GM12878 (cell line): ENCODE data around the gene FIZ1. TPM values are rescaled to one million over a fixed set of nuclear protein-coding genes. Genes with fewer than 3 reads are reported as not detected.

ENCODE experiments used
- ATAC-seq: fragments of 200-7000 bp; cut with Tn5 transposase; 3 replicates; pipeline ENCODE4 v1.9.1; 2020; ENCODE audit warnings: mild to moderate bottlenecking, moderate library complexity
- BruUV-seq: library from RNA; stranded (reverse); fragments of 400-500 nt; replicated peaks from 2 replicates; lab custom pipeline; 2021; lab: Mats Ljungman, UMichigan
- CTCF ChIA-PET: fragments of 300-600 bp; sonication (Branson Sonifier 250); formaldehyde crosslinking; extraction: SDS; loops from one replicate; lab custom pipeline; 2021; ENCODE audit warnings: inconsistent platforms; lab: Yijun Ruan, JAX
- POLR2A ChIA-PET: fragments of 350-600 bp; formaldehyde crosslinking; extraction: SDS; loops from one replicate; lab custom pipeline; 2021; ENCODE audit warnings: inconsistent platforms; lab: Charles Lee
- RAD21 ChIA-PET: fragments of 300-600 bp; sonication (Branson Sonifier 250); formaldehyde crosslinking; loops from one replicate; lab custom pipeline; 2023; ENCODE audit warnings: antibody characterized with exemption; ENCODE audit not compliant: unreplicated experiment; lab: Charles Lee
- SMC1A ChIA-PET: fragments of 300-600 bp; sonication (Branson Sonifier 250); formaldehyde crosslinking; loops from one replicate; lab custom pipeline; 2023; ENCODE audit not compliant: unreplicated experiment, uncharacterized antibody; lab: Charles Lee
- DNase-seq: peaks from one replicate; pipeline ENCODE4 v3.0.0-alpha.2; 2011; ENCODE audit warnings: low read depth, low spot score
- FAIRE-seq: peaks from 3 replicates; lab custom pipeline; 2011; peaks lifted over from hg19 to GRCh38; lab: Jason Lieb, UNC
- H2AFZ ChIP-seq: 2 replicates; pipeline ENCODE4 v1.6.0; 2011; ENCODE audit warnings: low read depth, low read length, control low read depth; ENCODE audit not compliant: control insufficient read depth
- H3K27ac ChIP-seq: 2 replicates; pipeline ENCODE4 v1.5.1; 2011; ENCODE audit warnings: control low read depth; ENCODE audit not compliant: control insufficient read depth, insufficient read depth
- H3K27me3 ChIP-seq, 2 experiments: replicated peaks in 1 of 2; 2 replicates each; pipeline versions ENCODE4 v1.6.0 to v1.6.1; 2011; ENCODE audit warnings: low read length in 1 of 2; ENCODE audit not compliant: control insufficient read depth in 2 of 2, insufficient read depth in 2 of 2
- H3K36me3 ChIP-seq, 2 experiments: 2 replicates each; pipeline ENCODE4 v1.5.1; 2011; ENCODE audit warnings: low read length in 1 of 2; ENCODE audit not compliant: control insufficient read depth in 2 of 2, insufficient read depth in 2 of 2
- H3K4me1 ChIP-seq: 2 replicates; pipeline ENCODE4 v1.6.1; 2011; ENCODE audit warnings: mild to moderate bottlenecking, low read length, moderate library complexity, mixed read lengths; ENCODE audit not compliant: control insufficient read depth, insufficient read depth
- H3K4me2 ChIP-seq: 2 replicates; pipeline ENCODE4 v1.6.0; 2011; ENCODE audit warnings: control low read depth; ENCODE audit not compliant: control insufficient read depth, insufficient read depth
- H3K4me3 ChIP-seq: fragments of 200-600 bp; sonication (generic); 2 replicates; pipeline ENCODE4 v1.5.1; 2016
- H3K79me2 ChIP-seq: 2 replicates; pipeline ENCODE4 v1.6.0; 2011; ENCODE audit warnings: low read length; ENCODE audit not compliant: control insufficient read depth, insufficient read depth
- H3K9ac ChIP-seq: 2 replicates; pipeline ENCODE4 v1.8.0; 2011; ENCODE audit warnings: low read length, control low read depth, mixed read lengths; ENCODE audit not compliant: control insufficient read depth, insufficient read depth
- H3K9me3 ChIP-seq: replicated peaks from 3 replicates; pipeline ENCODE4 v1.5.1; 2011; ENCODE audit warnings: mild to moderate bottlenecking, low read length; ENCODE audit not compliant: control insufficient read depth, insufficient read depth
- H4K20me1 ChIP-seq: 2 replicates; pipeline ENCODE4 v1.6.0; 2011; ENCODE audit not compliant: control insufficient read depth, insufficient read depth
- BCL11A ChIP-seq: IDR thresholded peaks from 2 replicates; pipeline ENCODE4 v1.6.1; 2011; ENCODE audit warnings: low read depth, low read length
- BHLHE40 ChIP-seq, 2 experiments: fragments of 450-650 bp in 1 of 2; IDR thresholded peaks; 2 replicates each; pipeline ENCODE4 v1.6.1; 2011 to 2017; ENCODE audit warnings: low read depth in 2 of 2, borderline replicate concordance in 1 of 2, improper control_type of control experiment in 1 of 2, low read length in 1 of 2, mild to moderate bottlenecking in 1 of 2
- GATAD2B ChIP-seq: fragments of 450-650 bp; conservative IDR thresholded peaks from 2 replicates; pipeline ENCODE4 v1.6.1; 2017; ENCODE audit warnings: low read depth, mild to moderate bottlenecking, moderate library complexity
- POLR2AphosphoS5 ChIP-seq: IDR thresholded peaks from 2 replicates; pipeline ENCODE4 v1.6.1; 2011; ENCODE audit warnings: mild to moderate bottlenecking, low read length, inconsistent platforms
- RAD21 ChIP-seq: IDR thresholded peaks from 2 replicates; pipeline ENCODE4 v1.6.1; 2011; ENCODE audit warnings: mild to moderate bottlenecking, low read depth, low read length, moderate library complexity; ENCODE audit not compliant: insufficient read depth
- RUNX3 ChIP-seq: IDR thresholded peaks from 2 replicates; pipeline ENCODE4 v1.6.1; 2012; ENCODE audit warnings: low read length, inconsistent platforms
- SIN3A ChIP-seq: IDR thresholded peaks from 2 replicates; pipeline ENCODE4 v1.6.1; 2012; ENCODE audit warnings: low read depth, low read length, improper control_type of control experiment
- SMARCA5 ChIP-seq: fragments of 450-650 bp; IDR thresholded peaks from 2 replicates; pipeline ENCODE4 v1.6.1; 2017; ENCODE audit warnings: mild to moderate bottlenecking
- SMC3 ChIP-seq: IDR thresholded peaks from 2 replicates; pipeline ENCODE4 v1.6.1; 2011; ENCODE audit warnings: low read length, improper control_type of control experiment, borderline replicate concordance
- YBX1 ChIP-seq: fragments of 450-650 bp; IDR thresholded peaks from 2 replicates; pipeline ENCODE4 v1.6.1; 2016; ENCODE audit warnings: antibody characterized with exemption
- ZZZ3 ChIP-seq: IDR thresholded peaks from 2 replicates; pipeline ENCODE4 v1.6.1; 2011; ENCODE audit warnings: low read depth; ENCODE audit not compliant: control insufficient read depth, insufficient read length
- WGBS: methylation state at CpG from one replicate; pipeline ENCODE4 v1.1.6; 2016; ENCODE audit warnings: low lambda C conversion rate; ENCODE audit not compliant: insufficient replicate concordance, insufficient coverage; ENCODE audit errors: missing lambda C conversion rate; 5-methylcytosine and 5-hydroxymethylcytosine counted together
- in situ Hi-C: fragments of 300-500 bp; cut with MboI; formaldehyde crosslinking; loops from 9 replicates; pipeline ENCODE4 v1.14.3; 2018; ENCODE audit warnings: mixed read lengths
- intact Hi-C: fragments of 100-400 bp; cut with micrococcal nuclease; formaldehyde crosslinking; loops from one replicate; pipeline ENCODE4 v1.14.2; 2022; ENCODE audit not compliant: unreplicated experiment
- polyA plus RNA-seq, 11 experiments: library from polyadenylated mRNA; depleted of rRNA in 4 of 11; unstranded in 6 of 11; stranded (reverse) in 5 of 11; fragments of >200 nt; fragmentation: Nextera tagmentation in 4 of 11; fragmentation: Illumina TruSeq in 1 of 11; extraction: Ambion mirVana in 4 of 11; extraction: Trizol in 1 of 11; gene quantifications; 1 replicate in 1 of 11; 2 replicates in 10 of 11; pipeline versions ENCODE4 v1.2.1 to v1.2.3, GENCODE V29; 2011 to 2016; ENCODE audit warnings: inconsistent platforms in 2 of 11, missing spikeins in 2 of 11, low read depth in 1 of 11
- total RNA-seq, 4 experiments: library from RNA; depleted of rRNA in 3 of 4; stranded (reverse); fragments of >200 nt in 3 of 4; fragmentation: Illumina TruSeq in 1 of 4; extraction: Trizol in 1 of 4; gene quantifications; 2 replicates each; pipeline versions ENCODE4 v1.2.1 to v1.2.3, GENCODE V29; 2013 to 2021
- TF ChIP-seq, protein P1 (sequence below), 3 experiments: IDR thresholded peaks in 2 of 3; conservative IDR thresholded peaks in 1 of 3; 2 replicates each; pipeline ENCODE4 v1.5.1; 2011; ENCODE audit warnings: low read depth in 3 of 3, low read length in 3 of 3, mild to moderate bottlenecking in 3 of 3, control low read depth in 2 of 3, moderate library complexity in 2 of 3, inconsistent platforms in 1 of 3, mixed read lengths in 1 of 3; ENCODE audit not compliant: control insufficient read depth in 2 of 3, insufficient read depth in 1 of 3; ENCODE audit errors: extremely low read depth in 1 of 3
- TF ChIP-seq, protein P2 (sequence below): fragments of 450-650 bp; IDR thresholded peaks from 2 replicates; pipeline ENCODE4 v1.6.1; 2014; ENCODE audit warnings: mild to moderate bottlenecking

FIZ1 gene
- total and polyA plus RNA-seq, 10 of the 15 experiments (the other 5 are each of a cell fraction or from before 2014, with no cell fraction given), result 0.60 to 16.8 (median 4.2) TPM

DNA sequence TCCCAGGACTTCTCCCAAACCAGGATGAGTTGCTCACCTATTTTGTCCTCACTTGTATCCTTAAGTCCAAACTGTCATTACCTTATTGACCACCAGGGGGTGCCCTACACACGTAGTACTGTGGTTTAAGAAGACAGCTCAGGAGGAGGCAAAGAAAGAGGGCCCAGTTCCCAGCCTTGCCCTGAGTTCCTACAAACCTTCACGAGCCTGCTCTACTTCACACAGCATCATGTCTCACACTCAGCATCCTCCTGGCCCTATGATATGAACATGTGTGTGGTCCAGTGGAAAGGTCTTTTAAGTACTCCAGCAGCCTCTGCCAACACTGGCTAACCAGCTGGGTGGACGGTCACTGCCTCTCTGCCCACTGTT lies 33.1 kb upstream of the FIZ1 start:
- Histone ChIP-seq H3K79me2 (peaks cover 25% of the 10 kb centered on the region), H3K27ac (no peak overlapping the region), H3K27me3 (no peaks in the 10 kb centered on the region), H3K9me3 (no peaks in the 10 kb centered on the region), H3K4me3 (no peak overlapping the region), H3K4me2 (no peak overlapping the region), H3K4me1 (peaks cover 19% of the 10 kb centered on the region), H2AFZ (peak overlapping the region; percentile 65), H3K9ac (no peak overlapping the region), H4K20me1 (no peaks in the 10 kb centered on the region), H3K36me3 (no peaks in the 10 kb centered on the region)
- ChIA-PET POLR2A (interaction anchor here (0.7 to 2.6 kb wide), 12 partner anchors 10 to 123 kb away, joined by 3 to 20 read pairs (median 6); partner anchors contain the start of genes CCDC106, FIZ1, ZNF581 and ZNF865), RAD21 (interaction anchor here (0.5 to 4.9 kb wide), 32 partner anchors 7 to 1534 kb away, joined by 3 to 36 read pairs (median 8); partner anchors contain the start of genes CCDC106, U2AF2, ZNF579 and ZNF581), CTCF (interaction anchor here (0.6 to 7.7 kb wide), 47 partner anchors 8 to 716 kb away, joined by 3 to 85 read pairs (median 5); partner anchors contain the start of genes CCDC106, FIZ1, ISOC2 and U2AF2), SMC1A (interaction anchor here (0.7 to 3.5 kb wide), 20 partner anchors 10 to 717 kb away, joined by 3 to 31 read pairs (median 5); partner anchors contain the start of genes CCDC106, FIZ1, U2AF2 and ZNF524)
- BruUV-seq, result no TSS peak
- TF ChIP-seq BHLHE40 (IDR thresholded peaks at IDR 0.05; ENCODE audit: borderline replicate concordance in 1 of 2, low read depth in 2 of 2, low read length in 1 of 2), result 0 out of 4 replicates have a peak, but pooled peaks of 1 of the 2 experiments have one; percentile 17
- peak; percentile 64; the same call in 1 of the 2 replicates for TF ChIP-seq RUNX3
- no peak for TF ChIP-seq YBX1
- peak; percentile 91 for TF ChIP-seq RAD21
- no peak for TF ChIP-seq BCL11A
- TF ChIP-seq SIN3A, result no peak
- TF ChIP-seq, protein P1, sequence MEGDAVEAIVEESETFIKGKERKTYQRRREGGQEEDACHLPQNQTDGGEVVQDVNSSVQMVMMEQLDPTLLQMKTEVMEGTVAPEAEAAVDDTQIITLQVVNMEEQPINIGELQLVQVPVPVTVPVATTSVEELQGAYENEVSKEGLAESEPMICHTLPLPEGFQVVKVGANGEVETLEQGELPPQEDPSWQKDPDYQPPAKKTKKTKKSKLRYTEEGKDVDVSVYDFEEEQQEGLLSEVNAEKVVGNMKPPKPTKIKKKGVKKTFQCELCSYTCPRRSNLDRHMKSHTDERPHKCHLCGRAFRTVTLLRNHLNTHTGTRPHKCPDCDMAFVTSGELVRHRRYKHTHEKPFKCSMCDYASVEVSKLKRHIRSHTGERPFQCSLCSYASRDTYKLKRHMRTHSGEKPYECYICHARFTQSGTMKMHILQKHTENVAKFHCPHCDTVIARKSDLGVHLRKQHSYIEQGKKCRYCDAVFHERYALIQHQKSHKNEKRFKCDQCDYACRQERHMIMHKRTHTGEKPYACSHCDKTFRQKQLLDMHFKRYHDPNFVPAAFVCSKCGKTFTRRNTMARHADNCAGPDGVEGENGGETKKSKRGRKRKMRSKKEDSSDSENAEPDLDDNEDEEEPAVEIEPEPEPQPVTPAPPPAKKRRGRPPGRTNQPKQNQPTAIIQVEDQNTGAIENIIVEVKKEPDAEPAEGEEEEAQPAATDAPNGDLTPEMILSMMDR (IDR thresholded peaks at IDR 0.05 in 2 of 3, conservative IDR thresholded peaks at IDR 0.05 in 1 of 3; ENCODE audit: control insufficient read depth in 2 of 3, extremely low read depth in 1 of 3, insufficient read depth in 1 of 3, low read depth in 3 of 3, low read length in 3 of 3), result peak; percentile 75 to 85 (median 76)
- TF ChIP-seq SMARCA5, result peak; percentile 41; the same call in 1 of the 2 replicates
- TF ChIP-seq, protein P2, sequence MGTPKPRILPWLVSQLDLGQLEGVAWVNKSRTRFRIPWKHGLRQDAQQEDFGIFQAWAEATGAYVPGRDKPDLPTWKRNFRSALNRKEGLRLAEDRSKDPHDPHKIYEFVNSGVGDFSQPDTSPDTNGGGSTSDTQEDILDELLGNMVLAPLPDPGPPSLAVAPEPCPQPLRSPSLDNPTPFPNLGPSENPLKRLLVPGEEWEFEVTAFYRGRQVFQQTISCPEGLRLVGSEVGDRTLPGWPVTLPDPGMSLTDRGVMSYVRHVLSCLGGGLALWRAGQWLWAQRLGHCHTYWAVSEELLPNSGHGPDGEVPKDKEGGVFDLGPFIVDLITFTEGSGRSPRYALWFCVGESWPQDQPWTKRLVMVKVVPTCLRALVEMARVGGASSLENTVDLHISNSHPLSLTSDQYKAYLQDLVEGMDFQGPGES, result no peak
- no peak for TF ChIP-seq POLR2AphosphoS5
- TF ChIP-seq GATAD2B, result no peak
- peak; percentile 73 for TF ChIP-seq SMC3
- TF ChIP-seq ZZZ3, result no peak
- FAIRE-seq (peak; percentile 89), ATAC-seq (peak; percentile 75), DNase-seq (peak; percentile 75)
- WGBS, result 33% methylated on average over 3 of the region's 3 CpGs
- in situ Hi-C loops, result loop anchor here (5.0 kb wide), 1 partner anchor 115 kb away; no protein-coding TSS in a partner anchor
- intact Hi-C loops, result loop anchor here (2.0 to 10.0 kb wide), 4 partner anchors 165 to 700 kb away; no protein-coding TSS in a partner anchor
